Measurements from ENCODE around the gene HIC1. TPM values are rescaled to one million over a fixed set of nuclear protein-coding genes. Genes with fewer than 3 reads are reported as not detected.
"Not testable (repeated sequence)": the region's sequence is repeated elsewhere in the genome, so short reads cannot be mapped to it uniquely, and the experiment has no call there.

Gene HIC1
- polyA plus RNA-seq, 1 of the 3 experiments (the other 2 are of a cell fraction): 6.4 TPM

GRCh38 chr17:2013220-2013993 is 41.5 kb upstream of the HIC1 start:
- H3K9me2 ChIP-seq; H3K27ac ChIP-seq (ENCODE audit: low read depth in 2 of 2, low read length in 1 of 2); H4K20me1 ChIP-seq (ENCODE audit: insufficient read depth); H2AFZ ChIP-seq (ENCODE audit: low read depth); H3K4me3 ChIP-seq (ENCODE audit: low read depth in 2 of 2, low read length in 1 of 2); DNase-seq; H3K79me2 ChIP-seq (ENCODE audit: insufficient read depth); H3K4me2 ChIP-seq; H3F3A ChIP-seq (replicated peaks; ENCODE audit: insufficient read depth); H3K9me3 ChIP-seq; H3K27me3 ChIP-seq (ENCODE audit: insufficient read depth); H3K4me1 ChIP-seq (ENCODE audit: control insufficient read depth in 1 of 2, insufficient read depth in 2 of 2, low read depth in 1 of 2, low read length in 1 of 2); H3K9ac ChIP-seq; H3K36me3 ChIP-seq (replicated peaks in 1 of 2; ENCODE audit: control insufficient read depth in 1 of 2, insufficient read depth in 2 of 2, low read length in 1 of 2): not testable (repeated sequence)
- POLR2A ChIA-PET: interaction anchor here (1.1 kb wide), 1 partner anchor 12 kb away, joined by 3 read pairs; the partner anchor contains the start of gene RTN4RL1
- CTCF ChIA-PET: interaction anchor here (0.7 to 4.9 kb wide), 2 partner anchors 12 to 104 kb away, joined by 3 to 31 read pairs; partner anchors contain the start of gene RTN4RL1
- 62% methylated on average over 5 of the region's 6 CpGs for WGBS (ENCODE audit: low lambda C conversion rate)

- POLR2A ChIA-PET: no interaction called here
Measured at GRCh38 chr17:2013994-2014317, 40.9 kb upstream of the HIC1 start.

More at GRCh38 chr17:2013994-2014317, 40.9 kb upstream of the HIC1 start:
- DNase-seq: no peak
- CTCF ChIA-PET: interaction anchor here (0.7 to 4.9 kb wide), 2 partner anchors 12 to 104 kb away, joined by 3 to 31 read pairs; partner anchors contain the start of gene RTN4RL1
- peaks cover 14% of the 10 kb centered on the region for H3K27me3 ChIP-seq (ENCODE audit: insufficient read depth)
- no peak overlapping the region for H3K9ac ChIP-seq
- H3K4me3 ChIP-seq (ENCODE audit: low read depth in 2 of 2, low read length in 1 of 2): no peak overlapping the region
- H3K36me3 ChIP-seq (replicated peaks in 1 of 2; ENCODE audit: control insufficient read depth in 1 of 2, insufficient read depth in 2 of 2, low read length in 1 of 2): no peaks in the 10 kb centered on the region
- no peak overlapping the region for H3K27ac ChIP-seq (ENCODE audit: low read depth in 2 of 2, low read length in 1 of 2)
- WGBS (ENCODE audit: low lambda C conversion rate): 89% methylated on average over 1 of the region's 1 CpG
- H3K9me3 ChIP-seq: no peaks in the 10 kb centered on the region
- H4K20me1 ChIP-seq (ENCODE audit: insufficient read depth): no peaks in the 10 kb centered on the region
- TF ChIP-seq CHD2 (IDR thresholded peaks at IDR 0.05; ENCODE audit: low read length, partially characterized antibody) (no peak), GATA2 (CRISPR knock-in tag; IDR thresholded peaks at IDR 0.05) (no peak), ZBTB33 (IDR thresholded peaks at IDR 0.05; ENCODE audit: borderline replicate concordance, low read depth) (no peak), IRF3 (IDR thresholded peaks at IDR 0.05; ENCODE audit: low read depth, low read length) (no peak), EZH2phosphoT487 (IDR thresholded peaks at IDR 0.05; ENCODE audit: borderline replicate concordance, low read depth) (no peak), SIN3A (IDR thresholded peaks at IDR 0.05; ENCODE audit: borderline replicate concordance, low read depth, low read length) (no peak), RCOR1 (IDR thresholded peaks at IDR 0.05; ENCODE audit: low read length) (no peak), FOXM1 (IDR thresholded peaks at IDR 0.05; ENCODE audit: low read depth) (no peak), TAF1 (IDR thresholded peaks at IDR 0.05; ENCODE audit: borderline replicate concordance, low read depth, low read length) (no peak)
- no peaks in the 10 kb centered on the region for H3K9me2 ChIP-seq
- no peak overlapping the region for H2AFZ ChIP-seq (ENCODE audit: low read depth)
- no peaks in the 10 kb centered on the region for H3K4me1 ChIP-seq (ENCODE audit: control insufficient read depth in 1 of 2, insufficient read depth in 2 of 2, low read depth in 1 of 2, low read length in 1 of 2)
- H3K4me2 ChIP-seq: no peak overlapping the region
- H3F3A ChIP-seq (replicated peaks; ENCODE audit: insufficient read depth): no peaks in the 10 kb centered on the region
- no peaks in the 10 kb centered on the region for H3K79me2 ChIP-seq (ENCODE audit: insufficient read depth)

Data from SK-N-SH (cell line).